IPS-20b (cell line): Measurements from ENCODE around the gene RAP1A.
"Not testable (repeated sequence)": the region's sequence is repeated elsewhere in the genome, so short reads cannot be mapped to it uniquely, and the experiment has no call there.

Experiments
- H3K27ac ChIP-seq: one replicate; pipeline ENCODE4 v1.5.1; 2013; ENCODE audit warnings: low read length
- H3K27me3 ChIP-seq: 2 replicates; pipeline ENCODE4 v1.6.1; 2013; ENCODE audit warnings: mild to moderate bottlenecking, low read length, inconsistent platforms; ENCODE audit not compliant: insufficient read depth
- H3K36me3 ChIP-seq: 2 replicates; pipeline ENCODE4 v1.6.1; 2013; ENCODE audit warnings: low read depth, mild to moderate bottlenecking, inconsistent platforms, low read length, moderate library complexity; ENCODE audit not compliant: insufficient read depth
- H3K4me1 ChIP-seq: 2 replicates; pipeline ENCODE4 v1.6.1; 2013; ENCODE audit warnings: mild to moderate bottlenecking, control low read depth, inconsistent platforms, low read length, moderate library complexity; ENCODE audit not compliant: insufficient read depth
- H3K4me3 ChIP-seq: 2 replicates; pipeline ENCODE4 v1.5.1; 2013; ENCODE audit warnings: mild to moderate bottlenecking, low read length, inconsistent platforms
- H3K9ac ChIP-seq: 2 replicates; pipeline ENCODE4 v1.6.1; 2013; ENCODE audit warnings: low read depth, mild to moderate bottlenecking, inconsistent platforms, low read length, moderate library complexity
- H3K9me3 ChIP-seq: 2 replicates; pipeline ENCODE4 v1.6.1; 2013; ENCODE audit warnings: mild to moderate bottlenecking, low read depth, low read length, inconsistent platforms; ENCODE audit not compliant: insufficient read depth

The RAP1A gene

DNA sequence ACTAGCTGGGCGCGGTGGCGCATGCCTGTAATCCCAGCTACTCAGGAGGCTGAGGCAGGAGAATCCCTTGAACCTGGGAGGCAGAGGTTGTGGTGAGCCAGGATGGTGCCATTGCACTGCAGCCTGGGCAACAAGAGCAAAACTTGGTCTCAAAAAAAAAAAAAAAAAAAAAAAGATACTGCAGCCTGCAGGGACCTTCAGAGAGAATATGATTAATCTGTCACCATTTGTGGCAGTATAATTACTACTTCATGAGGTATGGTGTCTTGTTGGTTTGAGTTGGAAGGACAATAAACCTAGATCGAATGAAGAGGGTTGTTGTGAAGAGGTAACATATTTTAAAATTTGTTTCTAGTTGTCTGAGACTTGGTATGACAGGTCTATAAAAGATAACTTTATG, 13.2 kb downstream of the RAP1A start:
- H3K36me3 ChIP-seq, H3K9ac ChIP-seq, H3K9me3 ChIP-seq, H3K4me1 ChIP-seq, H3K27ac ChIP-seq, H3K4me3 ChIP-seq, H3K27me3 ChIP-seq: not testable (repeated sequence)

DNA sequence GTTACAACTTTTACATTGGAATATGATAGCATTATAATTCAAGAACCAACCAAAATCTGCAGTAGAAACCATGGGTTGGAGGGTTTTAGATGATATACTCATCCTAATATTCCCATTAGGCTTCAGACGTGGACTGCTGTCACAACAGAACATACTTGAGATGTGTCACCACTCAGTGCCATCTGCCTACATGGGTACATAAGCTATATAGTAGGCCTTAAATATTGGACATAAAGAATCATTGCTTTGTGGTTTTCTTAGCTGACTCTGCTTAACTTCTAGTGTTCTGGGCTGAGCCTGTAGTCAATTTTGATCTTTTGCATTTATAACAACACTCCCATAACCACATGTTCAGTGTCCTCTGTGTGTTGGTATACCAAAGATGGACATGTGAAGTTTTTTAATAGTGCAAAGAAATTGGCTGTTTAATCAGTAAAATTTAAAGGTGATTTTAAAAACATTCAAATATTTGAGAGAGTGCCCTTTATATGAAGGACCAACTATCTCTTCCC, 14.2 kb downstream of the RAP1A start:
- Histone ChIP-seq H3K27ac (no peak overlapping the region), H3K27me3 (no peaks in the 10 kb centered on the region), H3K9me3 (no peaks in the 10 kb centered on the region), H3K36me3 (no peaks in the 10 kb centered on the region), H3K4me1 (peaks cover 3% of the 10 kb centered on the region; the same call in 1 of the 2 replicates), H3K4me3 (no peak overlapping the region), H3K9ac (no peak overlapping the region)

DNA sequence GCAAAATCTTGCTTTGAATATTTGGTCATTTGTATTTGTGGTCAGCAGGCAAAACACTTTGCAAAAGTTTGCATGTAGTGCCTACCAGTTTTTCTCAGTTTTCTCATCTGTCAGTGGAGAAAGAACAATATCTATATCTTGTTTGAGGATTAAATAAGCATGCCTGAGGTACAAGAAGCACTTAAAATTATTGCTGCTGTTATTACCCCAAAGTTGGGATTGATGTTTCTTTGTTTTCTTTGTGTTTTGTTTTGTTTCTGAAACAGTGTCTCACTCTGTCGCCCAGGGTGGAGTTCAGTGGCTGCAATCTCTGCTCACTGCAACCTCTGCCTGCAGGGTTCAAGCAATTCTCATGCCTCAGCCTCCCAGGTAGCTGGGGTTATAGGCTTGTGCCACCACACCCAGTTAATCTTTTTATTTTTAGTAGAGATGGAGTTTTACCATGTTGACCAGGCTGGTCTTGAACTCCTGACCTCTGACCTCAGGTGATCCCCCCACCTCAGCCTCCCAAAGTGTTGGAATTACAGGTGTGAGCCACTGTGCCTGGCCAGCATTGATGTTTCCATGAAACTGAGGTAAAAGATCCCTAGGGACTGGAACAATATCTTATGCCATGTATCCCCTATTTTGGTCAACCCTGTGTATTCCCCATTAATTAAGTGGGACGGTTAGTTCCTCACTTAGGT, 15.9 kb downstream of the RAP1A start:
- H3K4me1 ChIP-seq, result peaks cover 7% of the 10 kb centered on the region; the same call in 1 of the 2 replicates
- no peaks in the 10 kb centered on the region for H3K27me3 ChIP-seq
- H3K9me3 ChIP-seq, result no peaks in the 10 kb centered on the region
- no peak overlapping the region for H3K27ac ChIP-seq
- H3K9ac ChIP-seq, result no peak overlapping the region
- H3K4me3 ChIP-seq, result no peak overlapping the region
- H3K36me3 ChIP-seq, result no peaks in the 10 kb centered on the region

DNA sequence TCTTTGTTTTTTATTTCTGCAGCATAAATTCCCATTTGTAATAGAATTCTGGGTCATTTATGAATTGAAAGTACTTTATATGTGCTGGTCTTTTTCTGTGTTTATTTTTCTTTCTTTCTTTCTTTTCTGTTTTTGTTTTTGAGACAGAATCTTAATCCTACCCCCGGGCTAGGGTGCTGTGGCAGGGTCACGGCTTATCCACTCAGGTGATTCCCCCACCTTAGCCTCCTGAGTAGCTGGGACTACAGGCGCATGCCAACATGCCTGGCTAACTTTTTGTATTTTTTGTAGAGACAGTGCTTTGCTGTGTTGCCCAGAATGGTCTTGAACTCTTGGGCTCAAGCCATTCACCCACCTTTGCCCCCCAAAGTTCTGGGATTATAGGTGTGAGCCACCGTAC, 18.7 kb downstream of the RAP1A start:
- Histone ChIP-seq H3K36me3 (no peaks in the 10 kb centered on the region), H3K27ac (no peak overlapping the region), H3K4me3 (no peak overlapping the region), H3K9me3 (no peaks in the 10 kb centered on the region), H3K27me3 (no peaks in the 10 kb centered on the region), H3K9ac (no peak overlapping the region), H3K4me1 (peaks cover 7% of the 10 kb centered on the region; the same call in 1 of the 2 replicates)

DNA sequence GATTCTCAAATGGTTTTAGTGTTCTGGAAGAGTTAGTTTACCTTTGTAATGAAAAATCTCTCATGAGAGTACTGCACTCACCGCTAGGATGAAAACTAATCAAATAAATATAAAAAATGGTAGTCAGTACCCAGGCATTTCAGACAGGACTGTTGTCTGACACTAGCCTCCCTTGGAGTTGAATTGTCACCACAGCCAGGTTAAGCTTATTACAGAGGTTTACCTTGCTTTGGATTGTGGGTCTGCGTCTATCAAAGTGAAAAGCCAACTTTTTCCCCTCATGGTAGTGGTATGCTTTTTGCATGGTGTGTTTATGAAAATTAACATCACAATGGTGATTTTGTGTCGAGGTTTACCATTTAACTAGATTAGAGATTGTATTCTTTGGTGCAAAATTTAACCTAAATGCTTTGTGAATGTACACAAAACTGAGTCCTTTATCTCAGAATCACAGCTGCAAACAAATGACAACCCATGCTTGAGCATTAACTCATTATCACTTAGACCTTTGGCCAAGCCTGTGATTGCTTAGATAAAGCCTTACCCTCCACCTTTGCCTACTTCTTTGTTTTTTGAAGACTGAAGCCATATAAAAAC, 20.1 kb downstream of the RAP1A start:
- Histone ChIP-seq H3K36me3 (no peaks in the 10 kb centered on the region), H3K4me1 (peaks cover 7% of the 10 kb centered on the region; the same call in 1 of the 2 replicates), H3K27me3 (no peaks in the 10 kb centered on the region), H3K9ac (no peak overlapping the region), H3K4me3 (no peak overlapping the region), H3K27ac (no peak overlapping the region), H3K9me3 (no peaks in the 10 kb centered on the region)

DNA sequence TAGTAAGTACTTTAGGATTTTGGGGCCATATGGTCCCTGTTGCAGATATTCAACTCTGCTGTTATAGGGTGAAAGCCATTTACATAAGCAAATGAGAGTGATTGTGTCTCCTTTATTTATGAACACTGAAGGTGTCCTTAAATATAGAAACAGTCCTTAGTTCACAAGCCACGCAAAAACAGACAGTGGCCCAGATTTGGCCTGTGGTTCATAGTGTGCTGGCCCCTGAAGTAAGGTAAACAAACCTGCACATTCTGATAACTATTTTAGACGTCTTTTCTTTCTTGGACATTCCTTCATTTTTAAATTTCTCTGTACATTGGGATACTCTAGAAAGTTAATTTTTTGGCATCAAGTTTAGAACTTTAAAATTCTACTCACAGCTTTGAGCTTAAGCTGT, 23.5 kb downstream of the RAP1A start:
- H3K4me3 ChIP-seq, result no peak overlapping the region
- H3K27ac ChIP-seq, result no peak overlapping the region
- no peak overlapping the region for H3K9ac ChIP-seq
- no peaks in the 10 kb centered on the region for H3K27me3 ChIP-seq
- H3K4me1 ChIP-seq, result peaks cover 4% of the 10 kb centered on the region; the same call in 1 of the 2 replicates
- H3K9me3 ChIP-seq, result no peaks in the 10 kb centered on the region
- H3K36me3 ChIP-seq, result no peaks in the 10 kb centered on the region

DNA sequence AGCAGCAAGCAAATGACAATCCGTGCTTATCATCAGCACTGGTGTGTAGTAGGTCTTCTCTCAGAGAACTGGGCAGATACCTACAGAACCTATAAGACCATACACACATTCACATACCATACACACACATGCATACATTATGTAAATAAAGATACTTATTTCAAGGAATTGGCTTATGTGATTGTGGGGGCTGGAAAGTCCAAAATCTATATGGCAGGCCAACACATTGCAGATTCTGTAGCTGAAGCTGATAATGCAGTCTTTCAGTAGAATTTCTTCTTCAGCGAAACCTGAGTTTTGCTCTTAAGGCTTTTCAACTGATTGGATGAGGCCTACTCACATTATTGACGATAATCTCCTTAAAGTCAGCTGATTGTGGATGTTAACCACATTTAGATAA, 24.1 kb downstream of the RAP1A start:
- no peak overlapping the region for H3K27ac ChIP-seq
- H3K9me3 ChIP-seq, result no peaks in the 10 kb centered on the region

DNA sequence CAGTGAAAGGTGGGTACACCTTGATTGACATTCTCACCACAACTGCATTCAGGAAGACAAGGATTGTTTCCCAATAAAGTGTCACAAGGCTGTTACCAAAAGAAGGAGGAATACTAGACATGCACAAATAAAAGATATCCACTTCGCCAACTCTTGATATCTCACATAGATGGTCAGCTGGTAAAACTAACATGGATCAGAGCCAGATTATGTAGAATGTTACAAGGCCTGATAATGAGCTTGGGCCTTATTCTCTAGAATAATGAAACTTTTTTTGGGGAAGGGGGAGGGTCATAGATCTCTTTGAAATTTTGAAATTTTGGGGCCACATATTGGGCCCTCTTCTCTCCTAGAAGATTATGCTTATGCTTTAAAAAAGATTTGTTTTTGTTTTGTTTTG, 24.9 kb downstream of the RAP1A start:
- Histone ChIP-seq H3K27ac (no peak overlapping the region), H3K4me3 (no peak overlapping the region), H3K4me1 (peaks cover 3% of the 10 kb centered on the region; the same call in 1 of the 2 replicates), H3K9ac (no peak overlapping the region), H3K9me3 (no peaks in the 10 kb centered on the region), H3K27me3 (no peaks in the 10 kb centered on the region), H3K36me3 (no peaks in the 10 kb centered on the region)

More for the DNA sequence above, 24.1 kb downstream of the RAP1A start:
- no peak overlapping the region for H3K4me3 ChIP-seq
- peaks cover 4% of the 10 kb centered on the region; the same call in 1 of the 2 replicates for H3K4me1 ChIP-seq
- H3K27me3 ChIP-seq, result no peaks in the 10 kb centered on the region
- no peak overlapping the region for H3K9ac ChIP-seq
- H3K36me3 ChIP-seq, result no peaks in the 10 kb centered on the region

DNA sequence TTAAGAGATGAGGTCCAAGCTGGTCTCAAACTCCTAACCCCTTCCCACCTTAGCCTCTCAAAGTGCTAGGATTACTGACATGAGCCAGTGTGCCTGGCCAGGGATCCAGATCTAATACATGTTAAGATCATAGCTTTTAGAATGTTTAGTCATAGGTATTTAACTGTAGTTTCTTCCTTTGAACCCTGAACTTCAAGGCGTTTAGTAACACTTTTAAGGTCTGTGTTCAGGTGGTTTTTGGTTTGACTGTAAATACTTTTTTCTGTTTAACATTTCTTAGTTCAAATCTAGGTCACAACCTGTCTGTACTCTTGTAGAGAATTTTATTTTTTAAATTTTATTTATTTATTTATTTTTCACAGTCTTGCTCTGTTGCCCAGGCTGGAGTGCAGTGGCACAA, 28.1 kb downstream of the RAP1A start:
- Histone ChIP-seq H3K27me3 (no peaks in the 10 kb centered on the region), H3K9me3 (no peaks in the 10 kb centered on the region)

DNA sequence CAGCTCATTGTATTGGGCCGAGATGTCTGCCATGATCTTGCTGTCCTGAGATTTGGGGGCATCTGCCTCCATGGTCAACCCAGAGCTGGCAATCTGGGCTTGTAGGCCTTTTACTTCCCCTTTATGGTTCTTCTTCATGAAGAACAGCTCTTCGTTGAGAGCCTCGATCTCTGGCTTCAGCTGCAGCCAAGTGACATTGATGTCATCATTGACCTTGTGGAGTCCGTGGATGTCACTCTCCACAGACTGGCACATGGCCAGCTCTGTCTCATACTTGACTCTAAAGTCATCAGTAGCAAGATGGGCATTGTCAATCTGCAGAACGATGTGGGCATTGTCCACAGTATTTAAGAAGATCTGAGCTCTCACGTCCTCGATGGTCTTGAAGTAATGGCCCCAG, 29.2 kb downstream of the RAP1A start:
- H3K36me3 ChIP-seq, result no peaks in the 10 kb centered on the region
- H3K27ac ChIP-seq, result no peak overlapping the region
- no peaks in the 10 kb centered on the region for H3K27me3 ChIP-seq
- H3K9ac ChIP-seq, result no peak overlapping the region
- H3K4me1 ChIP-seq, result no peaks in the 10 kb centered on the region
- H3K9me3 ChIP-seq, result no peaks in the 10 kb centered on the region
- no peak overlapping the region for H3K4me3 ChIP-seq

More for the DNA sequence above, 28.1 kb downstream of the RAP1A start:
- Histone ChIP-seq H3K4me1 (no peaks in the 10 kb centered on the region), H3K27ac (no peak overlapping the region), H3K9ac (no peak overlapping the region), H3K36me3 (no peaks in the 10 kb centered on the region), H3K4me3 (no peak overlapping the region)

DNA sequence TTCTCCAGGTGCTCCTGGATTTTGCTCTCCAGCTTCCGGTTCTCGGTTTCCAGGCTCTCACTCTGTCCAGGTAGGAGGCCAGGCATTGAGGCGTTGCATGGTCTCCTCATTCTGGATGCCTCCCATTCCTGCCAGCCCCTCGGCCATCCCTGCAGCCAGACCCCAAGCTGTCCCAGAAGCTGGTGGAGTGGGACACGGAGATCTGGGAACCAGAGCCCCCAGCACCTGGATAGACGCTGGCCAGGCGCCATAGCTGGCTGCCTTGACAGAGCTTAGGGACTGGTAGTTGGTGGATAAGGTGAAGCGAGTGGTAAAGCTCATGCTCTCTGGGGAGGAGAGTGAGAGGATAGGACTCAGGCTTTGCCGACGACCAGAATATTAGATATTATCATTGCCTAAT, 29.6 kb downstream of the RAP1A start:
- no peak overlapping the region for H3K9ac ChIP-seq
- H3K27ac ChIP-seq, result no peak overlapping the region

DNA sequence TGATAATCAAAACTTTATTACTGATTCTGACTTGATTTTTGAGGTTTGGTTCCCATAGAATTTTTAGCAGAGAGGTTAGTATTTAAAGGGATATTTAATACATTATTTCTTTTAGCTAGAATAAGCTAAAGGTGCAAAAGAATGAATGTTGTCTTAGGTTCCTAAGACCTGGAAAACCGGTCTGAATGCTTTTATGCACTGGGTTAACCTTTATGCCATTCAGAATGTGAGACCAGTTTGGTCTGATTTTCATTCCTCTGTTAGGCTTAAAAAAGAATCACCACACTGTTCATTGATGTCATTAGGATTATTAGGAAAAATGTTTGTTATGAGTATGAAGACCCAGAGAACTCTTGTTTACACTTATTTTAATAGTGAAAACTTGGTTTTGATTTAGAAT, 30.1 kb downstream of the RAP1A start:
- H3K27me3 ChIP-seq, result no peaks in the 10 kb centered on the region
- no peak overlapping the region for H3K9ac ChIP-seq
- no peak overlapping the region for H3K27ac ChIP-seq
- H3K4me1 ChIP-seq, result no peaks in the 10 kb centered on the region
- H3K9me3 ChIP-seq, result no peaks in the 10 kb centered on the region
- H3K4me3 ChIP-seq, result no peak overlapping the region
- no peaks in the 10 kb centered on the region for H3K36me3 ChIP-seq

More for the DNA sequence above, 29.6 kb downstream of the RAP1A start:
- no peaks in the 10 kb centered on the region for H3K9me3 ChIP-seq
- no peak overlapping the region for H3K4me3 ChIP-seq
- H3K36me3 ChIP-seq, result no peaks in the 10 kb centered on the region
- H3K27me3 ChIP-seq, result no peaks in the 10 kb centered on the region
- no peaks in the 10 kb centered on the region for H3K4me1 ChIP-seq
